ENCODE data around the gene ARMC7.
"Not testable (repeated sequence)": the region's sequence is repeated elsewhere in the genome, so short reads cannot be mapped to it uniquely, and the experiment has no call there.

ARMC7 gene

DNA sequence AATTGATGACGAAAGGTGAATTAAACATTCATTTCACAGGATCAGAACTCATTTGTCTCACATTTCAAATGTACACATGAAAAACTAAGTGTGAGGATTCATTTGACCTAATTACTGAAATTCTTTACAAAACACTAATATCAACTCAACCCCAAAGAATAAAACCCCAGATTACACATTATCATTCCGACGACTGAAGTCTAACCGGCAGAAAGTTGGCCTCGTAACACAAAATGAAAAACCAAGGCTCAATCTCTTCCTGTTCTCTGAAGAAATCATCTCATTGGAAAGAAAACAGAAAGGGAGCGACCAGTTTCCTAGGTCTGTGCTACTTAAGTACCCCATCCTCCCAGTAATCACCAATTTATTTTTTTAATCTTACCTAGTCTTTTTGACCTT lies 42.8 kb downstream of the ARMC7 start:
- TF ChIP-seq, protein P1, sequence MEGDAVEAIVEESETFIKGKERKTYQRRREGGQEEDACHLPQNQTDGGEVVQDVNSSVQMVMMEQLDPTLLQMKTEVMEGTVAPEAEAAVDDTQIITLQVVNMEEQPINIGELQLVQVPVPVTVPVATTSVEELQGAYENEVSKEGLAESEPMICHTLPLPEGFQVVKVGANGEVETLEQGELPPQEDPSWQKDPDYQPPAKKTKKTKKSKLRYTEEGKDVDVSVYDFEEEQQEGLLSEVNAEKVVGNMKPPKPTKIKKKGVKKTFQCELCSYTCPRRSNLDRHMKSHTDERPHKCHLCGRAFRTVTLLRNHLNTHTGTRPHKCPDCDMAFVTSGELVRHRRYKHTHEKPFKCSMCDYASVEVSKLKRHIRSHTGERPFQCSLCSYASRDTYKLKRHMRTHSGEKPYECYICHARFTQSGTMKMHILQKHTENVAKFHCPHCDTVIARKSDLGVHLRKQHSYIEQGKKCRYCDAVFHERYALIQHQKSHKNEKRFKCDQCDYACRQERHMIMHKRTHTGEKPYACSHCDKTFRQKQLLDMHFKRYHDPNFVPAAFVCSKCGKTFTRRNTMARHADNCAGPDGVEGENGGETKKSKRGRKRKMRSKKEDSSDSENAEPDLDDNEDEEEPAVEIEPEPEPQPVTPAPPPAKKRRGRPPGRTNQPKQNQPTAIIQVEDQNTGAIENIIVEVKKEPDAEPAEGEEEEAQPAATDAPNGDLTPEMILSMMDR (IDR thresholded peaks at IDR 0.05; ENCODE audit: borderline replicate concordance, insufficient read depth, low read depth, low read length): no peak
- H3K4me3 ChIP-seq (ENCODE audit: low read depth, low read length): peak overlapping the region; percentile 63

DNA sequence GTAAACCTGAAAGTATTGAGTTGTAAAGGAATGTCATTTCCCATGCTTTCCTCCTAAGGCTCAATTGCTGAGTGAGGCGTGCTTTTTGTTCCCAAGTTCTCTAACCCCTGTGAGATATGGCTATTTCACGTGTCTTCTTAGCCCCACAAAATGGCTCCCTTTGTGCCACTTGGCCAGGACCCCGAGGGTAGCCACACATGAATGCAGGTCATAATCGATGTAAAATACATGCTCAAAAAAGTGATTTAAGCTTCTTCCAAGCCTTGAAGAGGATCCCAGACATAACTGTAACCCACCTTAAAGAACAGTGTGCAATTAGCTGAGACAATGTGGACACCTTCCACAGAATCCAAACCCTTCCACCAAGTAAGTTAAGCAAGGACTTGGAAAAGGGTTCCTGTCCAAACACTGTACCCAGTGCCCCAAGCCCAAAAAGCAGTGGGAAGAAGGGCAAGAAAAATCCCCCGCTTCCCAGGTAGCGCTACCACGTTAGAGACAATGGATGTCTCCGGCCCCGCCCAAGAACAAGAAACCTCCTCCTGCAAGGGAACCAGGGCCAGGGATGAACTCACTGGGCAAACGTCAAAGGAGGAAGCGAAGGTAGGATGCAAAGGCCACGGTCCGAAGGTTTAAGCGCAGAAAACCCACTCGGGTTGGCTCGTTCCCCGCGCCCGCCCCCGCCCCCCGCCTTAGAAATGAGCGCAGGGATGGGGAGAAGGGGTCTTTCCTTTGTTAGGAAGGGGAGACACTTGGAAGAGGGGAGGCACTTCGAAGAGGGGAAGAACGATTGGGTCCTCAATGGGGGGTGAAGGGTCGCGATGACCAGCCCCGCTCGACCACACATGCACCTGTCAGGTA lies 43.4 kb downstream of the ARMC7 start:
- H3K4me3 ChIP-seq (ENCODE audit: low read depth, low read length): peak overlapping the region; percentile 63

DNA sequence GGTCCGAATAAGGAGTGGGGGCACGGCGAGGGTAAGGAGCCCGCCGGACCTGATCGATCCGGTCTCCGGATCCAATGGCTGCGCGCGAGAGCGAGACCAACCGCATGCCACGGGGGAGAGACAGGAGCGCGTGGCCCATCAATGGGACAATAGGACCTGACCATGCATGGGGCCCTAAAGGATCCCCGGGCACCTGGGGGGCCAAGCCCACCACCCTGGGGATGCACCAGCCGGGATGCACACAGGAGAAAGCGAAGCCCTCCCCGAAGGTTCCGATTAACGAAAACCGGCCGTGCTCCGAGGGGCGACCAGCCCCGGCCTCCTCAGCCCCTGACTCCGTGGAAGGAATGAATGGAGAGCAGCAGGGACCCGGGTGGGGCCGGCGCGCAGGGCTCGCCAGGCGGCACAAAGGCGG lies 44.0 kb downstream of the ARMC7 start:
- TF ChIP-seq, protein P1 (IDR thresholded peaks at IDR 0.05; ENCODE audit: borderline replicate concordance, insufficient read depth, low read depth, low read length): no peak
- peak overlapping the region; percentile 63 for H3K4me3 ChIP-seq (ENCODE audit: low read depth, low read length)

More for the DNA sequence above, 43.4 kb downstream of the ARMC7 start:
- TF ChIP-seq, protein P1 (IDR thresholded peaks at IDR 0.05; ENCODE audit: borderline replicate concordance, insufficient read depth, low read depth, low read length): no peak

DNA sequence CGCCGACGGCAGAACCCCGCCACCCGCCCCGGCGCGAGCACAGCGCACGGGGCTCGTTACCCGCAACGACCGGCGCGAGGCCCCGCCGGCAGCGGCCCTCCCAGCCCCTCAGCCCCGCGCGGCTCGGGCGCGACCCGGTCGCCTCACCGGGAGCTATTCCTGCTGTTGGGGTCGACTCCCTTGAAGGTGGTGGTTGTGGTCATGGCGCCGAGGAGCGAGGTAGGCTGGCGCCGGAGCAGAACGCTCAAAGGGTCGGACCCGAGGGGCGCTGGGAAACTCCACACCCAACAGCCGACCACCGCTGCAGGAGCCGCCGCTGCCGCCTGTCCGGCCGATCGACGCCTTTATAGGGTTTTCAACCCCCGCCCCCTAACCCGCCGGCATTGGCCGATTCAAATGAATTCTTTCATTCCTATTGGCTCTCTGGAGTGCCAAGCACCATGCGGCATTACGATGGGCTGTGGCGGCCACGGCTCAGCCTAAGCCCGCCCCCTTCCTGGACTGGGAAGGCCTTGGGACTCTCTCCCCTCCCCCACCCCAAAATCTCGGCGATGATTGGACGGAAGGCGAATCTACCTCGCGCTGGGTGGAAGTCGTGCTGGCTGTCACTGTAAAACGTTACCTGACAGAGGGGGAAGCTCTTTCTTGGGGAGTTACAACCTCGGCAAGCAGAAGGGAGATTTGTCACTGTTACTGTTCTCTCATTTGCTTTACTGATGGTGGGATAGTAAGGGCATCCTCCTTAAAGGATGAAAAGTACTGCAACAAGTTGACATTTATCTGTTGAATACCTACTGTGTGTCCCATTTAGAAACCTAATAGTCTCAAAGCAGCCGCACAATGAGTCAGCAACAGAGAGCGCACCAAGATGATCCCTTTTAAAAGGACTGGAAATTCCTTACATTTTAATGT lies 44.7 kb downstream of the ARMC7 start, which contains the start of gene JPT1:
JPT1 (minus strand) TSS at position 318 of the 912 bp plus-strand sequence; CDS start at position 203, 115 bp downstream.
- TF ChIP-seq, protein P1 (IDR thresholded peaks at IDR 0.05; ENCODE audit: borderline replicate concordance, insufficient read depth, low read depth, low read length): no peak
- H3K4me3 ChIP-seq (ENCODE audit: low read depth, low read length): peak within 1 kb of the TSS; percentile 63

DNA sequence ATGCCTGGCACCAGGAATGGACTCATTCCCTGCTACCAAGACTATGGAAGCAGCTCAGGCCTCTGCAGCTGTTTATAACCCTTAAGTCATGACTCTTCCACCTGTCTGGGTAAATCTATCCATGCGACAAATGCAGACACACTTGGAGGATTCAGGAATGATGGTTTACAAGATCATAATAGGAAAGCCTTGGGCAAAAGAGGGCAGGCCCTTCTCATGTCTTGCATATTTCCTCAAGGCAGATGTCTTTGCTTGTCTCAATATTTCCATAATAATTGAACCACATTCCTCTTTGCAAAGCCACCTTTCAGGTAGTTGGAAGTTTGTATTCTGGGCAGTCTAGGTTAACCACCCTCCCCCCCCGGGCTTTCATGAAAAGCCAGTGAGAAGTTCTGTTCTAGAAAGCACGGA lies 45.4 kb downstream of the ARMC7 start:
- H3K4me3 ChIP-seq (ENCODE audit: low read depth, low read length): no peak overlapping the region
- TF ChIP-seq, protein P1 (IDR thresholded peaks at IDR 0.05; ENCODE audit: borderline replicate concordance, insufficient read depth, low read depth, low read length): no peak

DNA sequence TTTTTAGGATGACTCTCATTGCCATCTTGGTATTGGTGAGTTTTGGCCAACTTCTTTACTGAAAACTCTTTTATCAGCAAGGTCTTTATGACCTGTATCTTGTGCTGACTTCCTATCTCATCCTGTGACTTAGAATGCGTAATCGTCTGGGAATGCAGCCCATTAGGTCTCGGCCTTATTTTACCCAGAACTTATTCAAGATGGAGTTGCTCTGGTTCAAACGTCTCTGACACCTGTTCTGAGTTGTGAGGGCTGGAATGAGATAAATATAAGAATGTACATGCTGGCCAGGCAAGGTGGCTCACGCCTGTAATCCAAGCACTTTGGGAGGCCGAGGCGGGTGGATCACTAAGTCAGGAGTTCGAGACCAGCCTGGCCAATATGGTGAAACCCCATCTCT lies 48.7 kb downstream of the ARMC7 start:
- H3K4me3 ChIP-seq (ENCODE audit: low read depth, low read length): not testable (repeated sequence)

Data from GM12875 (cell line).